ENCODE results near the gene ZBTB26.
"Not testable (repeated sequence)": the region's sequence is repeated elsewhere in the genome, so short reads cannot be mapped to it uniquely, and the experiment has no call there.

Gene ZBTB26

GRCh38 chr9:122883125-122883524 is 48.2 kb downstream of the ZBTB26 start:
- TF ChIP-seq, protein P1, sequence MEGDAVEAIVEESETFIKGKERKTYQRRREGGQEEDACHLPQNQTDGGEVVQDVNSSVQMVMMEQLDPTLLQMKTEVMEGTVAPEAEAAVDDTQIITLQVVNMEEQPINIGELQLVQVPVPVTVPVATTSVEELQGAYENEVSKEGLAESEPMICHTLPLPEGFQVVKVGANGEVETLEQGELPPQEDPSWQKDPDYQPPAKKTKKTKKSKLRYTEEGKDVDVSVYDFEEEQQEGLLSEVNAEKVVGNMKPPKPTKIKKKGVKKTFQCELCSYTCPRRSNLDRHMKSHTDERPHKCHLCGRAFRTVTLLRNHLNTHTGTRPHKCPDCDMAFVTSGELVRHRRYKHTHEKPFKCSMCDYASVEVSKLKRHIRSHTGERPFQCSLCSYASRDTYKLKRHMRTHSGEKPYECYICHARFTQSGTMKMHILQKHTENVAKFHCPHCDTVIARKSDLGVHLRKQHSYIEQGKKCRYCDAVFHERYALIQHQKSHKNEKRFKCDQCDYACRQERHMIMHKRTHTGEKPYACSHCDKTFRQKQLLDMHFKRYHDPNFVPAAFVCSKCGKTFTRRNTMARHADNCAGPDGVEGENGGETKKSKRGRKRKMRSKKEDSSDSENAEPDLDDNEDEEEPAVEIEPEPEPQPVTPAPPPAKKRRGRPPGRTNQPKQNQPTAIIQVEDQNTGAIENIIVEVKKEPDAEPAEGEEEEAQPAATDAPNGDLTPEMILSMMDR (IDR thresholded peaks at IDR 0.05; ENCODE audit: borderline replicate concordance, control extremely low read depth, extremely low read depth, insufficient read depth, missing control alignments), result no peak
- in situ Hi-C loops (cut with MboI; ENCODE audit: low sequenced_read_pairs, unreplicated experiment), result no loop called here
- DNase-seq (ENCODE audit: low spot score), result no peak

DNA sequence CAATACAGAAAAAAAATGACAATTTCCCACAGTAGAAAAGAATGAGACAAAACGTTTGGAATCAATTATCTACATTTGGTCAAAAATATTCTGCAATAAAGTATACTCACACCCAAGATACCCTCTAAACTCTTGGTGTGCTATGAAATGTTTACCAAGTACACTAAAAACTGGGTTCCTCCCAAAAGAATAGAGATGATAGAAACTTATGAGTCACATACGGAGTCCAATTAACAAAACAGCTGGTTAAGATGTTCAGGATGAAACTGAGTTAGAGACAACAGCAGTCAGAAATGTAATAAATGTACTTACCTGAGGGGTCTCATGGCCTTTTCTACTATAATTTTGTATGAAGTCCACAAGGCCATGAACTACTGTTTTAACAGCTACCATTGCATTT is 51.9 kb downstream of the ZBTB26 start:
- in situ Hi-C loops (cut with MboI; ENCODE audit: low sequenced_read_pairs, unreplicated experiment), result no loop called here
- TF ChIP-seq, protein P1 (IDR thresholded peaks at IDR 0.05; ENCODE audit: borderline replicate concordance, control extremely low read depth, extremely low read depth, insufficient read depth, missing control alignments), result no peak
- DNase-seq (ENCODE audit: low spot score), result no peak

GRCh38 chr9:122875523-122875922 is 55.8 kb downstream of the ZBTB26 start:
- DNase-seq (ENCODE audit: low spot score), result no peak
- TF ChIP-seq, protein P1 (IDR thresholded peaks at IDR 0.05; ENCODE audit: borderline replicate concordance, control extremely low read depth, extremely low read depth, insufficient read depth, missing control alignments), result no peak
- in situ Hi-C loops (cut with MboI; ENCODE audit: low sequenced_read_pairs, unreplicated experiment), result no loop called here

DNA sequence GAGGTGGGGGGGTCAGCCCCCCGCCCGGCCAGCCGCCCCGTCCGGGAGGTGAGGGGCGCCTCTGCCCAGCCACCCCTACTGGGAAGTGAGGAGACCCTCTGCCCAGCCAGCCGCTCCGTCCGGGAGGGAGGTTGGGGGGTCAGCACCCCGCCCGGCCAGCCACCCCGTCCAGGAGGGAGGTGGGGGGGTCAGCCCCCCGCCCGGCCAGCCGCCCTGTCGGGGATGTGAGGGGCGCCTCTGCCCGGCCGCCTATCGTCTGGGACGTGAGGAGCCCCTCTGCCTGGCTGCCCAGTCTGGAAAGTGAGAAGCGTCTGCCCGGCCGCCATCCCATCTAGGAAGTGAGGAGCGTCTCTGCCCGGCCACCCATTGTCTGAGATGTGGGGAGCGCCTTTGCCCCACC is 64.0 kb downstream of the ZBTB26 start:
- in situ Hi-C loops (cut with MboI; ENCODE audit: low sequenced_read_pairs, unreplicated experiment); DNase-seq (ENCODE audit: low spot score): not testable (repeated sequence)

DNA sequence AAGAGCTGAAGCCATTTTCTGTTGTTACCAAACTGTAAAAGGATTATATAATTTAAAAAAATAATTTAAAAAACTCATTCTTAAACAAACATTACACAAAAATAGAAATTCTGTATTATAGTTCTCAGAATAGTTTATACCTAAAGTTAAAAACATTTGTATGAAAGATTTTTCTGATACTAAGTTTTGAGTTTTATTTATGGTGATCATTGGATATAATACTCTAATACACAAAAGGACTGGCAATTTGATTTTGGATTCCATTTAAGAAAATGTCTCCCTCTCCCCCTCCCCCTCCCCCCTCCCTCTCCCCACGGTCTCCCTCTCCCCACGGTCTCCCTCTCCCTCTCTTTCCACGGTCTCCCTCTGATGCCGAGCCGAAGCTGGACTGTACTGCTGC is 65.2 kb downstream of the ZBTB26 start:
- no peak for DNase-seq (ENCODE audit: low spot score)
- TF ChIP-seq, protein P1 (IDR thresholded peaks at IDR 0.05; ENCODE audit: borderline replicate concordance, control extremely low read depth, extremely low read depth, insufficient read depth, missing control alignments), result no peak
- in situ Hi-C loops (cut with MboI; ENCODE audit: low sequenced_read_pairs, unreplicated experiment), result no loop called here
